Measurements from ENCODE around the gene CLIC1. TPM values are rescaled to one million over a fixed set of nuclear protein-coding genes. Genes with fewer than 3 reads are reported as not detected.

The CLIC1 gene
- total RNA-seq, 1 experiment from 2014 or later = 432 TPM

DNA sequence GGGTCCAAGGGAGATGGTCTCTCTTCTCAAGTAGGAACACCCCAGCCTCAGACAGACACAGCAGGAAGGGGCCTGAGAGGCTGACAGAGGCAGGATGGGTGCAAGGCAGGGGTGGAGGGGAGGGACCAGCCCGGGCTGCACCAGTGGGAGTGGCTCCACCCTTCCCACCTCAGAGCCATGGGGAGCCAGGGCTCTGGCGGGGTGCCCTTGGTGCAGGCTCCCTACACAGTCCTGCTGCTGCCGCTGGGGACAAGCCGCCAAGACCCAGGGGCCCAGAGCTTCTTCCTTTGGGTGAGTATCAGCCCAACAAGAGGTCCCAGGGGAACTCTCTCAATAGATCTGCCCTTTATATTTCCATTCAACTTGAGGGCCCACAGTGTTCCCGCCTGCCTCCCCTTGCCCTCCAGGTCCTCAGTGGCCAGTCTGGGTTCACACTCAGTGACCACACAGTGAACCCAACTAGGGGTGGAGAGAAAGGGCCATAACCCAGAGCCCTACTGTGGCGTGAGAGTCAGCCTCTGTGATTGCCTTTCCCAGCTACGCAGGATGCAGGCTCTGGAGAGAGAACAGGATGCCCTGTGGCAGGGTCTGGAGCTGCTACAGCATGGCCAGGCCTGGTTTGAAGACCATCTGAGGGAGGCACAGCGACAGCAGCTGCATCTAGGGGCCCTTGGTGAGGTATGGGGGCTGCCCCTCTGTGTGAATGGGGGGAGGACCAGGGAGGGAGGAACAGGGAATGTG, 26.7 kb upstream of the CLIC1 start:
- no peaks in the 10 kb centered on the region for H3K27me3 ChIP-seq (ENCODE audit: insufficient read depth, low read length)
- intact Hi-C loops (cut with micrococcal nuclease) = no loop called here
- peaks cover 3 to 31% of the 10 kb centered on the region in 2 experiments; a peak in 2 of 4 replicates for H3K36me3 ChIP-seq (ENCODE audit: control insufficient read depth in 1 of 2, insufficient read depth in 2 of 2, low read length in 2 of 2)
- no TSS peak for BruUV-seq (replicated peaks)
- POLR2A ChIA-PET = no interaction called here
- H3K4me1 ChIP-seq (ENCODE audit: control insufficient read depth in 1 of 2, insufficient read depth in 2 of 2, low read length in 2 of 2) = peaks cover 7 to 18% of the 10 kb centered on the region in 2 experiments; a peak in 3 of 4 replicates
- ATAC-seq = peak; percentile 24
- H3K9me2 ChIP-seq (ENCODE audit: insufficient read depth) = no peaks in the 10 kb centered on the region
- H3K4me2 ChIP-seq (ENCODE audit: low read length) = peak overlapping the region; percentile 39
- H2AFZ ChIP-seq (ENCODE audit: low read depth, low read length, poor library complexity, severe bottlenecking) = no peak overlapping the region
- H3K9ac ChIP-seq (ENCODE audit: low read length) = no peak overlapping the region
- TF ChIP-seq ELF1 (IDR thresholded peaks at IDR 0.05; ENCODE audit: borderline replicate concordance, low read depth) (no peak), EZH2phosphoT487 (IDR thresholded peaks at IDR 0.05; ENCODE audit: borderline replicate concordance) (no peak)
- H3K27ac ChIP-seq (ENCODE audit: low read depth, low read length) = peak overlapping the region; percentile 1; the same call in 1 of the 2 replicates
- no peak for DNase-seq (ENCODE audit: low read depth, low spot score)
- RAD21 ChIA-PET (ENCODE audit: low non-redundant PET in 1 of 2, low total read pairs in 2 of 2, uncharacterized antibody in 2 of 2, unreplicated experiment in 2 of 2) = no interaction called here
- CTCF ChIA-PET = no interaction called here
- no peaks in the 10 kb centered on the region for H3K9me3 ChIP-seq (ENCODE audit: control insufficient read depth in 1 of 2, insufficient read depth in 1 of 2, low read depth in 1 of 2, low read length in 2 of 2)
- H4K20me1 ChIP-seq (ENCODE audit: insufficient read depth) = no peaks in the 10 kb centered on the region
- no peak overlapping the region for H3K4me3 ChIP-seq (replicated peaks in 1 of 2; ENCODE audit: low read depth in 1 of 2, low read length in 2 of 2)
- no peaks in the 10 kb centered on the region for H3K79me2 ChIP-seq (ENCODE audit: insufficient read depth, low read length)

DNA sequence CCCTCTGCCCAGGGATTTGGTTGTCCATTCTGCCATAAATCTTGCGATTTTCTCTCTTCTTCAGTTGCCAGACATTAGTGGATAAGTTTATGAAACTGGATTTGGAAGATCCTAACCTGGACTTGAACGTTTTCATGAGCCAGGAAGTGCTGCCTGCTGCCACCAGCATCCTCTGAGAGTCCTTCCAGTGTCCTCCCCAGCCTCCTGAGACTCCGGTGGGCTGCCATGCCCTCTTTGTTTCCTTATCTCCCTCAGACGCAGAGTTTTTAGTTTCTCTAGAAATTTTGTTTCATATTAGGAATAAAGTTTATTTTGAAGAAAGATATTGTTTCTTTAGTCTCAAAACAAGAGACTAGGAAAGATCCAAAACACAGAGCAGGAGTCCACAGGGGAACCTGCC, 26.0 kb upstream of the CLIC1 start, which contains the start of gene SAPCD1:
SAPCD1 (plus strand) TSS at position 301 of the 400 bp plus-strand sequence. CDS start 399 bp downstream, outside the sequence.
- peaks cover 3 to 34% of the 10 kb centered on the region in 2 experiments; a peak in 2 of 4 replicates for H3K36me3 ChIP-seq (ENCODE audit: control insufficient read depth in 1 of 2, insufficient read depth in 2 of 2, low read length in 2 of 2)
- CTCF ChIA-PET = interaction anchor here (1.4 kb wide), 1 partner anchor 8 kb away, joined by 6 read pairs; no protein-coding TSS in a partner anchor
- no peaks in the 10 kb centered on the region for H4K20me1 ChIP-seq (ENCODE audit: insufficient read depth)
- ATAC-seq (no peak), DNase-seq (ENCODE audit: low read depth, low spot score) (no peak)
- intact Hi-C loops (cut with micrococcal nuclease) = no loop called here
- H3K4me2 ChIP-seq (ENCODE audit: low read length) = peak within 1 kb of the TSS; percentile 39
- no peaks in the 10 kb centered on the region for H3K9me3 ChIP-seq (ENCODE audit: control insufficient read depth in 1 of 2, insufficient read depth in 1 of 2, low read depth in 1 of 2, low read length in 2 of 2)
- no peaks in the 10 kb centered on the region for H3K9me2 ChIP-seq (ENCODE audit: insufficient read depth)
- H3K27ac ChIP-seq (ENCODE audit: low read depth, low read length) = peak within 1 kb of the TSS; percentile 1; the same call in 1 of the 2 replicates
- RAD21 ChIA-PET (ENCODE audit: low non-redundant PET in 1 of 2, low total read pairs in 2 of 2, uncharacterized antibody in 2 of 2, unreplicated experiment in 2 of 2) = no interaction called here
- no peaks in the 10 kb centered on the region for H3K27me3 ChIP-seq (ENCODE audit: insufficient read depth, low read length)
- TSS peak; percentile 27 for BruUV-seq (replicated peaks)
- POLR2A ChIA-PET = no interaction called here
- H3K9ac ChIP-seq (ENCODE audit: low read length) = no peak within 1 kb of the TSS
- no peak within 1 kb of the TSS for H3K4me3 ChIP-seq (replicated peaks in 1 of 2; ENCODE audit: low read depth in 1 of 2, low read length in 2 of 2)
- no peaks in the 10 kb centered on the region for H3K79me2 ChIP-seq (ENCODE audit: insufficient read depth, low read length)
- H3K4me1 ChIP-seq (ENCODE audit: control insufficient read depth in 1 of 2, insufficient read depth in 2 of 2, low read length in 2 of 2) = peaks cover 7 to 18% of the 10 kb centered on the region in 2 experiments; a peak in 3 of 4 replicates
- H2AFZ ChIP-seq (ENCODE audit: low read depth, low read length, poor library complexity, severe bottlenecking) = no peak within 1 kb of the TSS
- TF ChIP-seq YY1 (IDR thresholded peaks at IDR 0.05; ENCODE audit: extremely low read depth, insufficient replicate concordance, low read depth, low read length) (no peak), CEBPB (IDR thresholded peaks at IDR 0.05; ENCODE audit: low read depth) (no peak), EGR1 (IDR thresholded peaks at IDR 0.05; ENCODE audit: low read depth) (no peak), CBX3 (IDR thresholded peaks at IDR 0.05; ENCODE audit: low read depth) (no peak), POLR2A (IDR thresholded peaks at IDR 0.05; ENCODE audit: borderline replicate concordance, extremely low read depth, insufficient read depth, insufficient read length) (no peak), RAD21 (IDR thresholded peaks at IDR 0.05; ENCODE audit: low read depth) (no peak)
- TF ChIP-seq, protein P1, sequence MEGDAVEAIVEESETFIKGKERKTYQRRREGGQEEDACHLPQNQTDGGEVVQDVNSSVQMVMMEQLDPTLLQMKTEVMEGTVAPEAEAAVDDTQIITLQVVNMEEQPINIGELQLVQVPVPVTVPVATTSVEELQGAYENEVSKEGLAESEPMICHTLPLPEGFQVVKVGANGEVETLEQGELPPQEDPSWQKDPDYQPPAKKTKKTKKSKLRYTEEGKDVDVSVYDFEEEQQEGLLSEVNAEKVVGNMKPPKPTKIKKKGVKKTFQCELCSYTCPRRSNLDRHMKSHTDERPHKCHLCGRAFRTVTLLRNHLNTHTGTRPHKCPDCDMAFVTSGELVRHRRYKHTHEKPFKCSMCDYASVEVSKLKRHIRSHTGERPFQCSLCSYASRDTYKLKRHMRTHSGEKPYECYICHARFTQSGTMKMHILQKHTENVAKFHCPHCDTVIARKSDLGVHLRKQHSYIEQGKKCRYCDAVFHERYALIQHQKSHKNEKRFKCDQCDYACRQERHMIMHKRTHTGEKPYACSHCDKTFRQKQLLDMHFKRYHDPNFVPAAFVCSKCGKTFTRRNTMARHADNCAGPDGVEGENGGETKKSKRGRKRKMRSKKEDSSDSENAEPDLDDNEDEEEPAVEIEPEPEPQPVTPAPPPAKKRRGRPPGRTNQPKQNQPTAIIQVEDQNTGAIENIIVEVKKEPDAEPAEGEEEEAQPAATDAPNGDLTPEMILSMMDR (IDR thresholded peaks at IDR 0.05 in 2 of 3, conservative IDR thresholded peaks at IDR 0.05 in 1 of 3; ENCODE audit: borderline replicate concordance in 1 of 3, insufficient read depth in 1 of 3, low read depth in 2 of 3, low read length in 2 of 3) = no peak
- TF ChIP-seq, protein P2, sequence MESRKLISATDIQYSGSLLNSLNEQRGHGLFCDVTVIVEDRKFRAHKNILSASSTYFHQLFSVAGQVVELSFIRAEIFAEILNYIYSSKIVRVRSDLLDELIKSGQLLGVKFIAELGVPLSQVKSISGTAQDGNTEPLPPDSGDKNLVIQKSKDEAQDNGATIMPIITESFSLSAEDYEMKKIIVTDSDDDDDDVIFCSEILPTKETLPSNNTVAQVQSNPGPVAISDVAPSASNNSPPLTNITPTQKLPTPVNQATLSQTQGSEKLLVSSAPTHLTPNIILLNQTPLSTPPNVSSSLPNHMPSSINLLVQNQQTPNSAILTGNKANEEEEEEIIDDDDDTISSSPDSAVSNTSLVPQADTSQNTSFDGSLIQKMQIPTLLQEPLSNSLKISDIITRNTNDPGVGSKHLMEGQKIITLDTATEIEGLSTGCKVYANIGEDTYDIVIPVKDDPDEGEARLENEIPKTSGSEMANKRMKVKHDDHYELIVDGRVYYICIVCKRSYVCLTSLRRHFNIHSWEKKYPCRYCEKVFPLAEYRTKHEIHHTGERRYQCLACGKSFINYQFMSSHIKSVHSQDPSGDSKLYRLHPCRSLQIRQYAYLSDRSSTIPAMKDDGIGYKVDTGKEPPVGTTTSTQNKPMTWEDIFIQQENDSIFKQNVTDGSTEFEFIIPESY (IDR thresholded peaks at IDR 0.05; ENCODE audit: extremely low read depth, insufficient replicate concordance, low read length) = no peak
- TF ChIP-seq, protein P3, sequence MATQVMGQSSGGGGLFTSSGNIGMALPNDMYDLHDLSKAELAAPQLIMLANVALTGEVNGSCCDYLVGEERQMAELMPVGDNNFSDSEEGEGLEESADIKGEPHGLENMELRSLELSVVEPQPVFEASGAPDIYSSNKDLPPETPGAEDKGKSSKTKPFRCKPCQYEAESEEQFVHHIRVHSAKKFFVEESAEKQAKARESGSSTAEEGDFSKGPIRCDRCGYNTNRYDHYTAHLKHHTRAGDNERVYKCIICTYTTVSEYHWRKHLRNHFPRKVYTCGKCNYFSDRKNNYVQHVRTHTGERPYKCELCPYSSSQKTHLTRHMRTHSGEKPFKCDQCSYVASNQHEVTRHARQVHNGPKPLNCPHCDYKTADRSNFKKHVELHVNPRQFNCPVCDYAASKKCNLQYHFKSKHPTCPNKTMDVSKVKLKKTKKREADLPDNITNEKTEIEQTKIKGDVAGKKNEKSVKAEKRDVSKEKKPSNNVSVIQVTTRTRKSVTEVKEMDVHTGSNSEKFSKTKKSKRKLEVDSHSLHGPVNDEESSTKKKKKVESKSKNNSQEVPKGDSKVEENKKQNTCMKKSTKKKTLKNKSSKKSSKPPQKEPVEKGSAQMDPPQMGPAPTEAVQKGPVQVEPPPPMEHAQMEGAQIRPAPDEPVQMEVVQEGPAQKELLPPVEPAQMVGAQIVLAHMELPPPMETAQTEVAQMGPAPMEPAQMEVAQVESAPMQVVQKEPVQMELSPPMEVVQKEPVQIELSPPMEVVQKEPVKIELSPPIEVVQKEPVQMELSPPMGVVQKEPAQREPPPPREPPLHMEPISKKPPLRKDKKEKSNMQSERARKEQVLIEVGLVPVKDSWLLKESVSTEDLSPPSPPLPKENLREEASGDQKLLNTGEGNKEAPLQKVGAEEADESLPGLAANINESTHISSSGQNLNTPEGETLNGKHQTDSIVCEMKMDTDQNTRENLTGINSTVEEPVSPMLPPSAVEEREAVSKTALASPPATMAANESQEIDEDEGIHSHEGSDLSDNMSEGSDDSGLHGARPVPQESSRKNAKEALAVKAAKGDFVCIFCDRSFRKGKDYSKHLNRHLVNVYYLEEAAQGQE (IDR thresholded peaks at IDR 0.05; ENCODE audit: low read depth) = no peak

Data from HCT116 (cell line).